GM18873 (cell line): ENCODE results near the gene INPP4B.

Experiments used
- ATAC-seq: cut with Tn5 transposase; IDR thresholded peaks from one replicate; pipeline ENCODE4 v1.9.1; 2021; ENCODE audit warnings: mild to moderate bottlenecking, moderate library complexity, moderate number of reproducible peaks; ENCODE audit not compliant: unreplicated experiment, low FRiP score

Gene INPP4B

GRCh38 chr4:142428715-142429114, 417.4 kb downstream of the INPP4B start:
- ATAC-seq, result no peak

DNA sequence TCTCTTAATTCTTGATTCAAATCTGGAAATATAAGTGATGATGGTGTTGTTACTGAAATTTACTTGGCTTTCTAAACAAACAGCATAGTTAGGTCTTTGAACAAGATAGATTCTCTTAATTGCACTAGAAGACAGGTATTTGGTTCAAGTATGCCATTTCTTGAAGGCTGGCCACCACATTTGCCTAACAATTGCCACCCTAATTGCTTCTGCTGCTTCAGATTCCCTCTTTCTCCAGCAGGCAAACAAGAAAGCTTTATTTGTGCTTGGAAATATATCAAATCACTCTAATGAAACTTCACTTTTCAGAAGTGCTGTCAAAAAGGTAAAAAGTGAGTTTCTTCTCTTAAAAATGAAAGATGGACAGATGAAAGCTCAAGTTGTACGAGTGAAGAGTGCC, 418.6 kb downstream of the INPP4B start:
- ATAC-seq, result no peak

DNA sequence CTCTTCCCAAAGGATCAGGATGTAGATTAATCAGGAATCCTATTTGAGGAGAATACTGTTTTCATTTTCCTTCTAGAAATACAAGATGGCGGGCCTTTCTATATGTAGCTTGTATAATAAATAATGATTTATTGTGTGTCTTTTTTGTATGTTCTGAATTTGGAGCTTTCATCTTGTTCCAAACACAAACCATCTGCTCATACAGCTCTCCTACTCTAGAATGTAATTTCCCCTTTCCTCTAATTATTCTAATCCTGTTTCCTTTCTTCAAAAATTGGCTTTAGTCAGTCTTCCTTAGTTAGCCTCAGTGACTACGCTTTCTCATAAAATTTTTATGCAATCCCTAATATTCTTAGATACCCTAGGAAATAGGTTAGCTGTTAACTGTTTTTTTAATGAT, 422.2 kb downstream of the INPP4B start:
- no peak for ATAC-seq

DNA sequence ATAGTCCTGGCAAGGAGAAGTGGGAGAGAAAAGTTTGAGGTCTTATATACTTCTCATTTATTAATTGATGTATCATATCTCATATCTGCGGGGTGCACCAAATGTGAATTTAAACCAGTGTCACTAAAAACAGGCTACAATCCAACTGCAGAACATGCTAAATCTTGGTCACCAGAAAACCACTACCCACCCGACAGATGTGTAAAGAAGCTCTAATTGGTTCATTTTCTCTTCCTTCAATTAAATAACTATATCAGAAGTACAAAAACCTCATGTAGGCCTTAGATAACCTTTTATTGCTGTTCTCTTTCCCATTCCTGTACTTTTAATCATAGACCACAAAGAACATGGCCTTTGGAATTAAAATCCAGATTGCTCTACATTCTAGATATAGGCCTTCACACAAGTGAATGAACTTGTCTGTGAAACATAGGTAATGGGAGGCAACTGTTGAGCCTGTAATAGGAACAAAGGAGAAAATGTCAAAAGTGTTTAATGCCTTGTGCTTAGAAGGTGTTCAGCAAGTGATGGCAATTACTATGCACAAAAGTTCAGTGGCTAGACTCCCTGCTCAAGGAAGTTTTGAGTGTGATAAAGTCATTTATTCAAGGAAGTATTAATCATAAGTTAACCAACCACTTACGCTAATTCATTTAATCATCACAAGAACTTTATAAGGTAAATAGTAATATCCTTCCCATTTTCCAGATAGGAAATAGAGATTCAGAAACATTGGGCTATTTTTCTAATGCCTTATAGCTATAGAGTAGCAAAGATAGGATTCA, 425.6 kb downstream of the INPP4B start:
- ATAC-seq, result no peak

DNA sequence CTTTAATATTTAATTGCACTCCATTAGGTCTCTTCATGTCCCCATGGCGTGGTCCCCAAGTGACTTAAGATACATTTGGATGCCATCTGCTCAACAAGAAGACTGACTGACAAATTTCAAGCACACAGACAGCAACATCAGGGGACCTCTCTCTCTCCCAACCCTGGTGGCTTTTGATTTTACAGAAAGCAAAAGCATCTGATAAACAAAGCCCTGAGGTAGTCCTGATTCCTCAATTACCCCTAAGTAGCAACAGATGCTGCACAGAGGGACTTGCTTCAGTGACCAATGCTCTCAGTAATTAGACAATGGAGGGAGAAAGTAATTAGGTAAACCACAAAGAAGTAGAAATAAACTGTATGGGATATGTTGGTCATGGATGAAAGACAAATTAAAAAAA, 426.4 kb downstream of the INPP4B start:
- no peak for ATAC-seq

DNA sequence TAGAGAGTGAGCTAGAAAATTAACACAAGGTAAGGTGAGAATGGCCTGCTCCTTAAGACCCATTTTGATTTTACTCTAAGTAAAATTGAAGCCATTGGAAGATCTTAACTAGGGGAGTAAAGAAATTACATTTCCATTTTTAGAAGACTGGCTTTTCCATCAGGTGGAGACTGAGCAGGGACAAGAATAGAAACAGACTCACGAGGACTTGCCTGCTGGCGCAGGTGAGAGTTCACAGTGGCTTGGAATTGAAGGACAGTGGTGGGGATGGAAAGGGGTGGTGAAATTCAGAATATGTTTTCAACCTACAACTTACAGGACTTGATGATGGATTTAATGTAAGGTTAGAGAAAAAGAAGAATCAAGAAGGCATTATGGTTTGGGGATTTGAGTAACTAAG, 427.4 kb downstream of the INPP4B start:
- no peak for ATAC-seq

- ATAC-seq, result no peak
These were observed 429.3 kb downstream of the INPP4B start for GRCh38 chr4:142416711-142417275.

DNA sequence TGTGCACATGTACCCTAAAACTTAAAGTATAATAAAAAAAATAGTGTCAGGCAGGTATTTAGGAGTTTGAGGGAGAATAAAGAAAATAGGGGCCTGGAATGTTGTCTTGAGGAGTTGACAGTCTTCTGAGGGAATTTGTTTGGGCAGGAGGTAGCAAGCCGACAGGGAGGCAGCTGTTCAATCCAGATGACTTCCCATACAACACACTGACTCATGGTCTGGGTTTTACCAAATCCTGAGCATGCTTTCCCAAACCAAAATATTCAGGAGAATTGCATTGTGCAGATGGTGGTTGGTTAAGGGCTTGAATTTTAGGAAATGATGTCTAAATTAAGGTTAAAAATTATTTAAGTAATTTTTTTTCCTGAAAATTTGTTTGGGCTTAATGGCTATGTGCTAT, 430.0 kb downstream of the INPP4B start:
- ATAC-seq, result no peak

DNA sequence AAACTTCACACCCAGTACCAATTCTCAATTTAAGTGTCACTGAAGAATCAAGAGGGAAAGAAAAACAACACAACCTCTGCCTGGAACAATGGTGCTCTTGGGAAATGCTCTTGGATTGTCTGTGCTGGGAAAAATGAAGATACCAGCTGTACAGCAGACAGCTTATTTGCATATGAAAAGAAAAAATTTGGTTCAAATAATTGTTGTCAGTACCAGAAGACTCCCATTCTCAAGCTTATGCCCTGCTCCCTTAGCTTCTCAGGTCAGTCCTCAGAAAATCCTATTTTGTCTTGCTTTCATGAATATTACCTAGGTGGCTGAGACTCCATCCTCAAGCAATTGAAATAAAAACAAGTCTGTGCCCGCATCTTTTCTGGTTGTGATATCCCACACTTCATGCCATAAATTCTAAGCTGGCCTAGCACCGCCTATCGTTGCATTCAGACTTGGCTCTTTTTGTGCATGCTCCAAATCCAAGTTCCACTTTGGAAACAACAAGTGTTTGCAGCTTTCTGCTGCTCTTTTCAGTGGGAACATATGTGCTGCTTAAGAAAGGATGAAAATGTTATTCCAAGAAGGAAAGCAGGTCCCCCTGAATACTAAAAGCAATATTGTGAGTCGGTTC, 431.6 kb downstream of the INPP4B start:
- ATAC-seq, result no peak

DNA sequence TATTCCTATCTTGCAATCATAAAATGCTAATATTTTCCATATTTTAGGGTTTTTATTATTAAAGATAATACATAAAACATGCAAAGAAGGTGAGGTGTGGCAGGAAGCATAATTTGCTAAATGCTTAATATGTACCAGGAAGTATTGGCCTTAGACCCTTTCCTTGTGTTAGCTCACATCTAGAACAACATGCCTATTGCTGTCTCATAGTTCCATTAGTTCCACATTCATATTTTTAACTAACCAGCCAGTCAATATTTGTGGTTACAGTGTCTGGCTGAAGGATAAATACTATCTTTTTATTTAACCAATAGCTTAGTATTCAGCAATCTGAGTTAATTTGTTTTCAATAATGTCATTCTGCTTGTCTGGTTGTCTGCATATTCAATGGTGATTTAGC, 432.6 kb downstream of the INPP4B start:
- no peak for ATAC-seq

- no peak for ATAC-seq
These were observed 434.1 kb downstream of the INPP4B start for GRCh38 chr4:142411993-142412392.

DNA sequence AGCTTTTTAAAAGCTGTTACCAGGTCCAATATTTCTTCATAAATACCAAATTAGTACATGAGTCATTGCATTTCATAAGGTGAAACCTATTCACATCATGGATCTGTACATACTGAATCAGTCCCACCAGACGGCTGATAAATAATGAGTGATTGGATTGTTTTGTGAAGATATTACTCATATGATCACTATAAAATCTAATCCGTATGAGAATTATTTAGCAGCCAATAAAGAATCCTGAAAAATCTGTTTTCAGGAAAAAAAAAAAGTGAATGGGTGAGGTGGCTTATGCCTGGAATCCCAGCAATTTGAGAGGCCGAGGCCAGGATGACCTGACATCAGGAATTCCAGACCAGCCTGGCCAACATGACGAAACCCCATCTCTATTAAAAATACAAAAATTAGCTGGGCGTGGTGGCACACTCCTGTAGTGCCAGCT, 438.1 kb downstream of the INPP4B start:
- no peak for ATAC-seq

DNA sequence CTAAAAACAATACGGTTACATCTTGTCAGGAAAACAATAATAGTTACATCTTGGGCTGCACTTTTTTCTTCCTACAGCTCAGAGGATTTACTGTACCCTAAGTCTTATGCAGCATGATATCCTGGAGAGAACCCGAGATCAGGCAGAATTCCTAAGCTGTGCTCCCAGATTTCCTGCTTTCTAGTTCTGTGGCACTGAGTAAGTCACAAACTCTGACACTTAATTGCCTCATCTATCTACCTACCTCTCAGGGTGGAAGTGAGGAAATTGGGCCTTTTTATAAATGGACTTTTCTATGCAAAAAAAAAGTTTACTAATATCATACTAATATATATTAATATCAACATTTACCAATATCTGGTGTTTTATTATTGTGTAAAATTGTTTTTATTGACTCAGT, 438.5 kb downstream of the INPP4B start:
- ATAC-seq, result no peak

GRCh38 chr4:142406917-142407501, 439.1 kb downstream of the INPP4B start:
- ATAC-seq, result no peak

DNA sequence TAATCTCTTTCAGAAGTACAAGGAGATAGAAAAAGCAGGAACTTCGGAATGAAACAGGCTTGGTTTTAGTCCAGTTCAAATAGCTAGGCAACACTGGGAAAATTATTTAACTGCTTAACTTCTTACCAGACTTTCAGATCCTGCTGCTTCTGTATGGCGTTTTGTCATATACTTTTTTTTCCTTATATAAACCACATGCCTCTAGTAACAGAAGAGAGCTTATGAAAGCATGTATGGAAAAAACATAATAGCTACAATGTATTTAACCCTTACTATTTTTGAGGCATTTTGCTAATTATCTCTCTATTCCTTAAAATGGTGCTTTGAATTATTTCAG, 439.6 kb downstream of the INPP4B start:
- ATAC-seq, result no peak

- ATAC-seq, result peak; percentile 35
These were observed 440.2 kb downstream of the INPP4B start for GRCh38 chr4:142405695-142406498.

GRCh38 chr4:142405021-142405694, 440.9 kb downstream of the INPP4B start:
- ATAC-seq, result peak; percentile 37

- ATAC-seq, result no peak
These were observed 441.9 kb downstream of the INPP4B start for GRCh38 chr4:142404191-142404611.

DNA sequence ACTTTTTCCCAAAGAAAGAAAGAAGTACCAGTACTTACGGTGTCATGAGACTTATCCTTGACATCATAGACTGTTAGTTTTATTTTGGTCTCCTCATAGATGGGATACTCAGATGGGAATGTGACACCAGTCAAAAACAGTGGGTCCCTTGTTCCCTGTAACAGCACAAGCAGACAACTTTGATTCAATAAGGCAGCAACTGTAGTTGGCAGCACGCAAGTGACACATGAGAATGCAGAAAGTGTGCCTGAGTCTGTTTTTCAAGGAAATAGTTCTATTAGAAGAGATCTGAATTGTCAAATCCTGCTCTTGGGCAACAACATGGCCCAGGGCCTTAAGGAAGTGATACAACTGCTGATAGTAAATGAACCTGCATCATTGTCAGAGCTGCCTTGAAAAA, 443.2 kb downstream of the INPP4B start:
- ATAC-seq, result no peak

- no peak for ATAC-seq
These were observed 443.9 kb downstream of the INPP4B start for GRCh38 chr4:142402156-142402555.
